Trophoblast cell (in vitro differentiated cells and primary cell): Measurements from ENCODE around the gene FAM168A.

Experiments
- DNase-seq, 2 donors: peaks; one replicate each; pipeline ENCODE4 v3.0.0-alpha.2; 2016
- H2AFZ ChIP-seq: 2 replicates; pipeline ENCODE4 v1.6.1; 2013; ENCODE audit warnings: low read length, moderate library complexity, mild to moderate bottlenecking; ENCODE audit not compliant: insufficient read depth, poor library complexity
- H2AK5ac ChIP-seq: 2 replicates; pipeline ENCODE4 v1.6.1; 2013; ENCODE audit warnings: mild to moderate bottlenecking, low read length
- H2BK120ac ChIP-seq: 2 replicates; pipeline ENCODE4 v1.6.1; 2013; ENCODE audit warnings: low read length, mild to moderate bottlenecking, moderate library complexity; ENCODE audit not compliant: insufficient read depth, poor library complexity
- H2BK12ac ChIP-seq: 2 replicates; pipeline ENCODE4 v1.6.1; 2013; ENCODE audit warnings: mild to moderate bottlenecking, low read length, moderate library complexity
- H2BK5ac ChIP-seq: 2 replicates; pipeline ENCODE4 v1.6.1; 2013; ENCODE audit warnings: low read length, low read depth, moderate library complexity, mild to moderate bottlenecking; ENCODE audit not compliant: poor library complexity
- H3K14ac ChIP-seq: 2 replicates; pipeline ENCODE4 v1.6.1; 2013; ENCODE audit warnings: mild to moderate bottlenecking, low read length
- H3K18ac ChIP-seq: 2 replicates; pipeline ENCODE4 v1.6.1; 2013; ENCODE audit warnings: mild to moderate bottlenecking, low read length
- H3K23ac ChIP-seq: 2 replicates; pipeline ENCODE4 v1.6.1; 2013; ENCODE audit warnings: low read length
- H3K27ac ChIP-seq: 2 replicates; pipeline ENCODE4 v1.5.1; 2013; ENCODE audit warnings: low read depth, mild to moderate bottlenecking, inconsistent platforms, low read length, moderate library complexity
- H3K27me3 ChIP-seq: 2 replicates; pipeline ENCODE4 v1.6.1; 2013; ENCODE audit warnings: inconsistent platforms, mild to moderate bottlenecking, low read length, moderate library complexity; ENCODE audit not compliant: insufficient read depth
- H3K36me3 ChIP-seq, 2 experiments: 1 replicate in 1 of 2; 2 replicates in 1 of 2; pipeline ENCODE4 v1.6.1; 2013; ENCODE audit warnings: low read length in 2 of 2, mild to moderate bottlenecking in 2 of 2, moderate library complexity in 1 of 2; ENCODE audit not compliant: insufficient read depth in 2 of 2, control insufficient read depth in 1 of 2
- H3K4ac ChIP-seq: 2 replicates; pipeline ENCODE4 v1.6.1; 2013; ENCODE audit warnings: low read depth, mild to moderate bottlenecking, low read length, moderate library complexity
- H3K4me1 ChIP-seq, 2 experiments: 1 replicate in 1 of 2; 2 replicates in 1 of 2; pipeline ENCODE4 v1.6.1; 2013; ENCODE audit warnings: low read length in 2 of 2, mild to moderate bottlenecking in 2 of 2, moderate library complexity in 1 of 2; ENCODE audit not compliant: insufficient read depth in 2 of 2, control insufficient read depth in 1 of 2
- H3K4me2 ChIP-seq: 2 replicates; pipeline ENCODE4 v1.6.1; 2013; ENCODE audit warnings: inconsistent platforms, mild to moderate bottlenecking, low read length, moderate library complexity
- H3K4me3 ChIP-seq: 2 replicates; pipeline ENCODE4 v1.5.1; 2013; ENCODE audit warnings: mild to moderate bottlenecking, low read depth, low read length, inconsistent platforms
- H3K79me1 ChIP-seq: one replicate; pipeline ENCODE4 v1.6.1; 2013; ENCODE audit warnings: low read length
- H3K79me2 ChIP-seq: 2 replicates; pipeline ENCODE4 v1.6.1; 2013; ENCODE audit warnings: low read length, mild to moderate bottlenecking; ENCODE audit not compliant: control insufficient read depth, insufficient read depth, poor library complexity
- H3K9ac ChIP-seq: 2 replicates; pipeline ENCODE4 v1.6.1; 2013; ENCODE audit warnings: mild to moderate bottlenecking, low read length
- H3K9me3 ChIP-seq: 2 replicates; pipeline ENCODE4 v1.6.1; 2013; ENCODE audit warnings: low read depth, mild to moderate bottlenecking, control low read depth, inconsistent platforms, low read length; ENCODE audit not compliant: insufficient read depth
- H4K12ac ChIP-seq: 2 replicates; pipeline ENCODE4 v1.6.1; 2013; ENCODE audit warnings: low read depth, mild to moderate bottlenecking, low read length, moderate library complexity
- H4K8ac ChIP-seq: 2 replicates; pipeline ENCODE4 v1.6.1; 2013; ENCODE audit warnings: low read depth, mild to moderate bottlenecking, low read length, moderate library complexity
- H4K91ac ChIP-seq: one replicate; pipeline ENCODE4 v1.6.1; 2013; ENCODE audit warnings: low read depth, mild to moderate bottlenecking, low read length, moderate library complexity
- WGBS: extraction: QIAGEN DNeasy Blood & Tissue Kit; methylation state at CpG from one replicate; pipeline ENCODE4 v1.1.7; 2013; ENCODE audit warnings: missing lambda C conversion rate; ENCODE audit not compliant: insufficient read length, insufficient coverage; ENCODE audit errors: extremely low coverage; 5-methylcytosine and 5-hydroxymethylcytosine counted together

The FAM168A gene

DNA sequence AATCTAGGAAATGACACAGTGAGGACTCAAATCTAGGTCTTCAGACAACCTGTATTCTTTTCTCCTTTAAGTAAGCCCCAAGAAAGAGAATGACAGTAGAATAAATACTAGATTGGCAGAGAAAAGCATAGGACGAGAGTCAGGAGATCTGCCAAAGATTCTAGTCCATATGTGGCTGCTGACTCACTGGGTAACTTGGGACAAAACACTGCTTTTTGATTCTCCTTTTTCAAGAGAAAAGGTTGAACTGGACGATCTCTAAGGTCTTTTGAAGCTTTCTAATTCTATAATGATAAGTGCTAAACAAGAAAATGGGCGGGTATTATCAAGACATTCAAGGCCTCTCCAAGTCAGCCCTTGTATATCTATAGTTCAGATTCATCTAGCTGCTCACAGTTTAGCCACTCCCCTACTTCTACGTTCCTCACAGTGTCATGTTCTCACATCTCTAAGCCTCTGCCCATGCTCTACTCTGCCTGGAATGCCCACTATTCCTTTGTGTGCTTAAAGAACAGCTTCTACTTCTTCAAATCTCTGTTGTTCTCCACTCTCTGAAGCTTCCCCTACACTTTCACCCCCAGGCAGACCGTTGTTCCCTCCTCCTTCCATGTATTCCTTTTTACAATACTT lies 168.7 kb downstream of the FAM168A start:
- Histone ChIP-seq H3K14ac (no peak overlapping the region), H3K36me3 (no peaks in the 10 kb centered on the region), H4K8ac (no peak overlapping the region), H3K27ac (no peak overlapping the region), H2BK120ac (no peak overlapping the region), H3K79me1 (no peaks in the 10 kb centered on the region), H2AK5ac (no peak overlapping the region), H3K9ac (no peak overlapping the region), H3K4me3 (no peak overlapping the region), H3K4me1 (peaks cover 6 to 9% of the 10 kb centered on the region in 2 experiments), H2BK5ac (no peak overlapping the region), H3K9me3 (peaks cover 1% of the 10 kb centered on the region), H4K12ac (no peak overlapping the region), H2BK12ac (no peak overlapping the region), H3K4ac (no peak overlapping the region), H4K91ac (no peak overlapping the region), H2AFZ (no peak overlapping the region), H3K4me2 (no peak overlapping the region), H3K27me3 (no peaks in the 10 kb centered on the region), H3K23ac (no peak overlapping the region), H3K79me2 (no peaks in the 10 kb centered on the region), H3K18ac (no peak overlapping the region)
- no CpG with 5 or more reads among the region's 5 CpGs for WGBS
- no peak for DNase-seq

DNA sequence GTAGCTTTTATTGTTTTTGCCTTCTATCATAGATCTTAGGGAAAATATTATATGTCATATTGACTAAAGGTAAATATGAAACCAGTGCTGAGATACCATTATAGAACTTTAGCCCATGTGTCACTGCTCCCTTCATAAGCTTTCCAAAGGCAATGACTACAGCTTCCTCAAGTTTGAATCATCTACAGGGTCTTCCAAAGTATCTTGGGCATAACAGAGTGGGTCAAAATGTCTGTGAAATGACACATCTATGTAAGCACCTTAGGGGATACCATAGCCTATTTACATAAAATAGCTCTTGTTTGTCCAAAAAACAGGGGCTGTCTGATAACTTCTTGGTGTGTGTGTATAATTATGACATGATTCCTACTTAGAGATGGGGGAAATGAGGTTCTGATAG lies 169.2 kb downstream of the FAM168A start:
- Histone ChIP-seq H4K8ac (no peak overlapping the region), H3K27me3 (no peaks in the 10 kb centered on the region), H3K4me2 (no peak overlapping the region), H3K4ac (no peak overlapping the region), H3K9me3 (peaks cover 1% of the 10 kb centered on the region), H3K14ac (no peak overlapping the region), H2BK12ac (no peak overlapping the region), H3K9ac (no peak overlapping the region), H3K4me1 (peaks cover 6 to 9% of the 10 kb centered on the region in 2 experiments), H2AK5ac (no peak overlapping the region), H3K79me1 (no peaks in the 10 kb centered on the region), H3K79me2 (no peaks in the 10 kb centered on the region), H4K91ac (no peak overlapping the region), H3K4me3 (no peak overlapping the region), H2BK5ac (no peak overlapping the region), H3K18ac (no peak overlapping the region), H3K27ac (no peak overlapping the region), H3K23ac (no peak overlapping the region), H2BK120ac (no peak overlapping the region), H2AFZ (no peak overlapping the region), H4K12ac (no peak overlapping the region), H3K36me3 (no peaks in the 10 kb centered on the region)
- DNase-seq = no peak

DNA sequence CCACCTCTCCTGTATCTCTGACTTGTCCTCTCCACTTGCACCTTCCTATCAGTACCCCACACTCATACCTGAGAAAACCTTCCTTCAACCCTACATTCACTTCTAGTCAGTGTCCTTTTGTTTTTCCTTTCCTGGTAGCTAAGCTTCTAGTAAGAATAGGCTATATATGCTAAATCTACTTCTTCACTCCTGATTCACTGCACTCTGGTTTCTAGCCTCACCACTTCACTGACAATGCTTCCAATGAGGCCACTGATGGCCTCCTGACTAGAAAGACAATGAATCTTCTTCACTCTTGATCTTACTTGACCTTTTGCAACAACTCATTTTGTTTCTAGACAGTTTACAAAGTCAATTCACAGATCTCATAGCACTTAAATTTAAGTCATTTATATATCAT lies 169.7 kb downstream of the FAM168A start:
- no peaks in the 10 kb centered on the region for H3K27me3 ChIP-seq
- H2BK12ac ChIP-seq = no peak overlapping the region
- no peaks in the 10 kb centered on the region for H3K36me3 ChIP-seq
- no peak overlapping the region for H3K4ac ChIP-seq
- H4K12ac ChIP-seq = no peak overlapping the region
- DNase-seq = no peak
- H2AK5ac ChIP-seq = no peak overlapping the region
- peaks cover 1% of the 10 kb centered on the region for H3K9me3 ChIP-seq
- no peak overlapping the region for H3K4me2 ChIP-seq
- no peak overlapping the region for H4K8ac ChIP-seq
- H2BK5ac ChIP-seq = no peak overlapping the region
- no peak overlapping the region for H3K18ac ChIP-seq
- H3K4me1 ChIP-seq = peaks cover 6 to 9% of the 10 kb centered on the region in 2 experiments
- no peak overlapping the region for H2BK120ac ChIP-seq
- H3K79me2 ChIP-seq = no peaks in the 10 kb centered on the region
- H3K9ac ChIP-seq = no peak overlapping the region
- H3K14ac ChIP-seq = no peak overlapping the region
- H4K91ac ChIP-seq = no peak overlapping the region
- H3K23ac ChIP-seq = no peak overlapping the region
- H2AFZ ChIP-seq = no peak overlapping the region
- H3K79me1 ChIP-seq = no peaks in the 10 kb centered on the region
- no peak overlapping the region for H3K27ac ChIP-seq
- H3K4me3 ChIP-seq = no peak overlapping the region

DNA sequence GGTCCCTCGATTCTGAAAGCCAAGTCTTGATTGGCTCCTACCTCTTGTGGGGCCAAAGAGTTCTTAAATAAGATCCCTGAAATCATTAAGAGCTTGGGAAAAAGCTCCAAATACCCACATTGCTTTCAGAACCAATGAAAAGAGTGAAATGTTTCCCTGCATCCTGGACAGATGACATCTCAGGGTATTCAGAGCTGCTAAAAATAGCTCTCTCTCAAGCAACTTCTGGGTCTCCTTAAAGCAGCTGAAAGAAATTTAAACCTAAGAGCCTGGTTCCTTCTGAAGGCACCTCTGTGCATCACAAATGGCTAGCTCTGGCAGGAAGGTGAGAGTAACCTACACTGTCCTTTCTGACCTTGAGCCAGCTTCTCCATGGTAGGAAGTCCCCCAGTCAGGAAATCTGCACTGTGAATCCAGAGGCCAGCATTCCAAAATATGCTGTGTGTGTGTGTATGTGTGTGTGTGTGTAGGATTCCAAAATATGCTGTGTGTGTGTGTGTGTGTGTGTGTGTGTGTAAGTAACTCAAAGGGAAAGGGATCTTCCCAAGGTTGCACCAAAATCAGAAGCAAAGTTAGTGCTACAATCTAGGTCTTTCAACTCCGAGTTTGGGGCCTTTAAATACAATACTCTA lies 171.6 kb downstream of the FAM168A start:
- H3K14ac ChIP-seq = no peak overlapping the region
- H2BK120ac ChIP-seq = no peak overlapping the region
- H4K91ac ChIP-seq = no peak overlapping the region
- H2BK5ac ChIP-seq = no peak overlapping the region
- H4K8ac ChIP-seq = no peak overlapping the region
- no peaks in the 10 kb centered on the region for H3K79me2 ChIP-seq
- DNase-seq = no peak
- H2AFZ ChIP-seq = no peak overlapping the region
- H2BK12ac ChIP-seq = no peak overlapping the region
- peaks cover 1% of the 10 kb centered on the region for H3K9me3 ChIP-seq
- H3K36me3 ChIP-seq = no peaks in the 10 kb centered on the region
- no peak overlapping the region for H3K18ac ChIP-seq
- no peak overlapping the region for H3K23ac ChIP-seq
- H3K4me1 ChIP-seq = peaks cover 6 to 11% of the 10 kb centered on the region in 2 experiments
- H2AK5ac ChIP-seq = no peak overlapping the region
- no peak overlapping the region for H3K9ac ChIP-seq
- H3K4me3 ChIP-seq = no peak overlapping the region
- no peak overlapping the region for H3K4me2 ChIP-seq
- H3K4ac ChIP-seq = no peak overlapping the region
- H3K27me3 ChIP-seq = no peaks in the 10 kb centered on the region
- WGBS = no CpG with 5 or more reads among the region's 2 CpGs
- no peak overlapping the region for H3K27ac ChIP-seq
- no peaks in the 10 kb centered on the region for H3K79me1 ChIP-seq
- no peak overlapping the region for H4K12ac ChIP-seq
